Nephron progenitor cell (in vitro differentiated cells): ENCODE data around the gene MAST4.

Experiments used
- DNase-seq: peaks from one replicate; pipeline ENCODE4 v3.0.0; 2021
- H3K27ac Mint-ChIP-seq: 2 replicates; pipeline ENCODE4 v1.8.0; 2021; ENCODE audit warnings: mild to moderate bottlenecking, moderate library complexity, mixed read lengths
- H3K27me3 Mint-ChIP-seq: 2 replicates; pipeline ENCODE4 v1.8.0; 2021; ENCODE audit warnings: mild to moderate bottlenecking, low read depth, mixed read lengths; ENCODE audit not compliant: poor library complexity
- H3K36me3 Mint-ChIP-seq: 2 replicates; pipeline ENCODE4 v1.8.0; 2021; ENCODE audit warnings: low read depth, mixed read lengths
- H3K4me1 Mint-ChIP-seq: 2 replicates; pipeline ENCODE4 v1.8.0; 2021; ENCODE audit warnings: mixed read lengths
- H3K4me3 Mint-ChIP-seq: 2 replicates; pipeline ENCODE4 v1.8.0; 2021; ENCODE audit warnings: mild to moderate bottlenecking, moderate library complexity, mixed read lengths
- H3K9me3 Mint-ChIP-seq: 2 replicates; pipeline ENCODE4 v1.8.0; 2021; ENCODE audit warnings: mild to moderate bottlenecking, moderate library complexity, mixed read lengths
- TF ChIP-seq, protein P1 (sequence below): fragments of 200-600 bp; sonication (generic); IDR thresholded peaks from 2 replicates; pipeline ENCODE4 v1.5.0; 2021; ENCODE audit warnings: antibody characterized with exemption

The MAST4 gene

DNA sequence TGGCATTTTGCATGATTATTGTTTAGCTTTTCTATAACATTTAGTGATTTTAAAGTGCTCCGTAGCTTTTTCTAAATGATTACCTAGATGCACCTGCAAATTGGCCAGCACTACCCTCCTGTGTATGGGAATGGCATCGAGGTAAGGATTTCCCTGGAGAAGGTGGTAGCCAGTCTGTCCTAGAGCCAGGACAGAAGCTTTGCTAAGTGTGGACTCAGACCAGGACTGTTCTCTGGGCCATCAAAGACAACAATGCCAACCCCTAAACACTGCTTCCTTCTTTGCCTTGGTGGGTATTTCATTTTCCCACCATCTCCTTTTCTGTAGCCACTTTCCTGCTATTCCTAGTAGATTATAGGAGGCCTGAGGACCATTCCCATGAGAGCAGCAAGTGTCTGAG, 547.4 kb downstream of the MAST4 start:
- TF ChIP-seq, protein P1, sequence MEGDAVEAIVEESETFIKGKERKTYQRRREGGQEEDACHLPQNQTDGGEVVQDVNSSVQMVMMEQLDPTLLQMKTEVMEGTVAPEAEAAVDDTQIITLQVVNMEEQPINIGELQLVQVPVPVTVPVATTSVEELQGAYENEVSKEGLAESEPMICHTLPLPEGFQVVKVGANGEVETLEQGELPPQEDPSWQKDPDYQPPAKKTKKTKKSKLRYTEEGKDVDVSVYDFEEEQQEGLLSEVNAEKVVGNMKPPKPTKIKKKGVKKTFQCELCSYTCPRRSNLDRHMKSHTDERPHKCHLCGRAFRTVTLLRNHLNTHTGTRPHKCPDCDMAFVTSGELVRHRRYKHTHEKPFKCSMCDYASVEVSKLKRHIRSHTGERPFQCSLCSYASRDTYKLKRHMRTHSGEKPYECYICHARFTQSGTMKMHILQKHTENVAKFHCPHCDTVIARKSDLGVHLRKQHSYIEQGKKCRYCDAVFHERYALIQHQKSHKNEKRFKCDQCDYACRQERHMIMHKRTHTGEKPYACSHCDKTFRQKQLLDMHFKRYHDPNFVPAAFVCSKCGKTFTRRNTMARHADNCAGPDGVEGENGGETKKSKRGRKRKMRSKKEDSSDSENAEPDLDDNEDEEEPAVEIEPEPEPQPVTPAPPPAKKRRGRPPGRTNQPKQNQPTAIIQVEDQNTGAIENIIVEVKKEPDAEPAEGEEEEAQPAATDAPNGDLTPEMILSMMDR = no peak
- H3K27ac Mint-ChIP-seq = no peak overlapping the region
- H3K4me1 Mint-ChIP-seq = peaks cover 61% of the 10 kb centered on the region
- H3K4me3 Mint-ChIP-seq = no peak overlapping the region
- H3K9me3 Mint-ChIP-seq = no peaks in the 10 kb centered on the region
- H3K27me3 Mint-ChIP-seq = peaks cover 17% of the 10 kb centered on the region
- no peak for DNase-seq
- peaks cover 55% of the 10 kb centered on the region for H3K36me3 Mint-ChIP-seq

DNA sequence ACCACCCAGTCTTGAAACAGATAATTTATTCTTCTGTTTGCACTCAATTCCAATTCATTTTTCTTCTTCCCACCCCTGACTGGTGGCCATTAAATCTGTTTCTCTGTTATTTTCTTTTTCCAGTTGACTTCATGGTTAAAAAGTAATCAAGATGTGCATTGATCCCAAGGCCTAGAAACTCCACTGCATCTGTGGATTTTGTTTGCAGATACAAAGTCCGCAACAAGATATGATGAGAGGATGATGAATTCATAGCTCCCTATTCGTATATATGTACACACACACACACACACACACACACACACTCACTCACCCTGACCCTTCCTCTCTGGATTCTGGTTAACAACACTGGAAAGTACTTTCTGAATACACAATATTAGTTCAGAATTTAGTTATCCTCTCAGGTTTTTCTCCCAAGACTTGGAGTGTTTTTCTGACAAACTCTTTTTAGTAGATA, 548.0 kb downstream of the MAST4 start:
- Mint-ChIP-seq H3K27me3 (peaks cover 17% of the 10 kb centered on the region), H3K4me1 (peaks cover 62% of the 10 kb centered on the region), H3K27ac (no peak overlapping the region), H3K36me3 (peaks cover 55% of the 10 kb centered on the region), H3K4me3 (no peak overlapping the region), H3K9me3 (no peaks in the 10 kb centered on the region)
- TF ChIP-seq, protein P1 = no peak
- no peak for DNase-seq

DNA sequence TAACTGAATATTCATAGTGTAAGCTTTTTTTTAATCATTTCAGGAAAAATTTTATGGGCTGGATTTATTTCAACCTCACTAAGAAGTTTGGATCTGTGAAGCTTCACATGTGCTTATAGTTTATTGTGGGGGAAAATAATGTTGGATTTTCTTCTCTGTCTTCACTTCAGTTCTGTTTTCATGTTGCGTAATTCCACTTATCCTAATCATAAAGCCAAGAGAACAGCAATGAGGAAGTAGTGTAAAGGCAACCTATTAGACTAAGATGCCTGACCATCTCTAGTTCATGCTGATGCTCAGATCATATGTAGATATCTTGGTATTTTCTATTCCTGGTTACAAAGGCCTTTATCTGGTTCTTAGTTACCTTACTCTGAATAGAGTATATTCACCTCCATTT, 550.4 kb downstream of the MAST4 start:
- Mint-ChIP-seq H3K27me3 (peaks cover 14% of the 10 kb centered on the region), H3K36me3 (peaks cover 69% of the 10 kb centered on the region), H3K9me3 (no peaks in the 10 kb centered on the region), H3K4me3 (no peak overlapping the region), H3K27ac (no peak overlapping the region), H3K4me1 (peaks cover 43% of the 10 kb centered on the region)
- no peak for DNase-seq
- TF ChIP-seq, protein P1 = no peak

DNA sequence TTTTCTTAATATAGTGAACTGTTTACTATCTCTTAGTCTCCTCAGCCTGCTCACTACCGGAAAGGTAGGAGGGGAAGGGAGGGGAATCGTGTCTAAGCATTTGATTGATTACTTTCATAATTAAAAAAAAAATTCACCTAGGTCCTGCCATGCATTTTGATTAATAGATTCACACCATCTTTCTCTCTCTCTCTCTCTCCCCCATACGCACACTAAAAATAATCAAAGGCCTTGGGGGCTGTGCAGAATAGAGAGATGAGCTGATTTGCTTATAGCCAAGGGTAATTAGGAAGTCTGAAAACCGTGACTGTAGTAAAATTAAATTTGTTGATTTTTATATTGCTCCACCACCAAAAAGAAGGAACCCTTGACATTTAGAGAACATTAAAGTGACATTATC, 550.8 kb downstream of the MAST4 start:
- Mint-ChIP-seq H3K27ac (no peak overlapping the region), H3K27me3 (peaks cover 14% of the 10 kb centered on the region), H3K9me3 (no peaks in the 10 kb centered on the region), H3K4me1 (peaks cover 39% of the 10 kb centered on the region), H3K4me3 (no peak overlapping the region), H3K36me3 (peaks cover 66% of the 10 kb centered on the region)
- DNase-seq = no peak
- TF ChIP-seq, protein P1 = no peak

DNA sequence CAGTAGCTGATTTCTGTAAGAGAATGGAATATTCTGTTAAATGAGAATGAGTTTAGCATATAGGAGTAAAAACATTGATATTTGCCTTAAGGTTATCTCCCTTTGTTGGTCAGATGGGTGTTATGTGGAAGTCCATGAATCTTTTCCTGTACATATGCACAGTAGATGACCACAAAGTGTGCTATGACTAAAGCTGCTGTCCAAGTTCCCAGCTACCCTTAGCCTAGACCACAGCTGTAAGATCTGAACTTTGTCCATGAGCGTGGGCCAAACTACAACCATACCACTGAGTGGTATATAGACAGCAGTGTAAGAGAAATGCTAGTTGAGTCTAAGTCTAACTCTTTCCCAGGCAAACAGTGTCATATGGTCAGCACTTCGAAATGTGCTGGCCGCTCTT, 551.6 kb downstream of the MAST4 start:
- peaks cover 63% of the 10 kb centered on the region for H3K36me3 Mint-ChIP-seq
- H3K27me3 Mint-ChIP-seq = peaks cover 11% of the 10 kb centered on the region
- DNase-seq = no peak
- peaks cover 39% of the 10 kb centered on the region for H3K4me1 Mint-ChIP-seq
- no peak overlapping the region for H3K4me3 Mint-ChIP-seq
- H3K27ac Mint-ChIP-seq = no peak overlapping the region
- TF ChIP-seq, protein P1 = no peak
- no peaks in the 10 kb centered on the region for H3K9me3 Mint-ChIP-seq

DNA sequence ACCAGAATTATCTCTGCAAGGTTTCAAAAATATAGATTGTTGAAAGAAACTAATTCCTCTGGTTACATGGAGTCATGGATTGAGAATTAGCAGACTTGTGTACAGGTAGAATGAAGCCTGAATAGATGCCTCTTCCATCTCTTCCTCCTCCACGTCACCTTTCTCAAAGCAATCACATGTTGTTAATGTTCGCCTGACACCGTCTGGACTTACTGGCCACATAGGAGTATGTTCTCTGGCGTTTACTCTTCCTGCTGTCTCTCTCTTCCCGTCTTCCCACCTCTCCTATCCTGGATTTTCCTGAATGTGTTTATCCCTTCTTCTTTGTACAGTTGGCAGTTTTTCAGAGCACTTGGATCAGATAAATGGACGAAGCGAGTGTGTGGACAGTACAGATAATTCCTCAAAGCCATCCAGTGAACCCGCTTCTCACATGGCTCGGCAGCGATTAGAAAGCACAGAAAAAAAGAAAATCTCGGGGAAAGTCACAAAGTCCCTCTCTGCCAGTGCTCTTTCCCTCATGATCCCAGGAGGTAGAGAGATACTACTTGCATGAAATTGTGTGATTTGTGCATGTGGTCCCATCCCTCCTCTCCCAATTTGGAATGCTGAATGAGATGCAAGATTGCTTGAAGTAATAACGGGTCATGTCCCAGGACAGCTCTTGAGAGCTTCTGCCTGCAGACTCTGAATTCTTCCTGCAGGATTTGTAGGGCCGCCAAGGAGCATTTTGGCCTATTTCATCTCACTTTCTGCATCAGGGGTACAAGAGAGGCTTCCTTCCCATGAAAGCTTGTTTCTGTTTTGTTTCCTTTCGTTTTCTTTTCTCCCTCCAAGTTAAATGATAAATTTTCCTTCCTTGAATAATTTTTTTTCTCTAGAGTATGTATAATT, 553.1 kb downstream of the MAST4 start:
- H3K36me3 Mint-ChIP-seq = peaks cover 56% of the 10 kb centered on the region
- H3K9me3 Mint-ChIP-seq = no peaks in the 10 kb centered on the region
- H3K4me1 Mint-ChIP-seq = peaks cover 35% of the 10 kb centered on the region
- peaks cover 4% of the 10 kb centered on the region for H3K27me3 Mint-ChIP-seq
- no peak overlapping the region for H3K4me3 Mint-ChIP-seq
- no peak for DNase-seq
- no peak overlapping the region for H3K27ac Mint-ChIP-seq
- TF ChIP-seq, protein P1 = no peak
